Measurements from ENCODE around the gene ART5. TPM values are rescaled to one million over a fixed set of nuclear protein-coding genes. Genes with fewer than 3 reads are reported as not detected.

ART5 gene
- not detected in 2 replicates for polyA plus RNA-seq

GRCh38 chr11:3641701-3642070, at the start of gene ART5:
TSS of gene ART5 (minus strand) at chr11:3641992. CDS start at chr11:3641862, 130 bp downstream.

GRCh38 chr11:3671334-3672254, 29.8 kb upstream of the ART5 start, which contains the start of gene CHRNA10:
TSS of gene CHRNA10 (minus strand) at chr11:3671384. CDS start at chr11:3671312, 72 bp downstream.

GRCh38 chr11:3644817-3645235, 3.0 kb upstream of the ART5 start, which contains the start of gene ART1:
TSS of gene ART1 (plus strand) at chr11:3645128. CDS start at chr11:3659214, 14,086 bp downstream.

Other genes with a start within 250 kb of the ART5 start
- gene ART1, start 3.1 kb upstream of the ART5 start, polyA plus RNA-seq, result not detected in 2 replicates
- gene CHRNA10, start 29.4 kb upstream of the ART5 start, polyA plus RNA-seq, result not detected in 2 replicates
- 4.9 and 8.1 TPM in 2 replicates for gene NUP98, start 155.6 kb upstream of the ART5 start, polyA plus RNA-seq
- gene PGAP2, start 166.6 kb upstream of the ART5 start, polyA plus RNA-seq, result 8.7 and 10.8 TPM in 2 replicates
- 2.5 TPM in 1 of 2 replicates, not detected in the other for gene RHOG, start 199.0 kb upstream of the ART5 start, polyA plus RNA-seq
- gene STIM1, start 213.7 kb upstream of the ART5 start, polyA plus RNA-seq, result 20.5 and 27.0 TPM in 2 replicates

Measured in Purkinje cell (primary cell).